Testis (tissue), 3 donors: Measurements from ENCODE around the gene ANKRD33B. TPM values are rescaled to one million over a fixed set of nuclear protein-coding genes. Genes with fewer than 3 reads are reported as not detected.

Source experiments
- DNase-seq: peaks from one replicate; pipeline ENCODE4 v3.0.0-alpha.2; 2019
- H3K27ac ChIP-seq, 2 donors: fragments of 200-600 bp; sonication (generic); one replicate each; pipeline ENCODE4 v1.5.1; 2019
- H3K27me3 ChIP-seq: fragments of 200-600 bp; sonication (generic); one replicate; pipeline ENCODE4 v1.5.1; 2019
- H3K36me3 ChIP-seq: fragments of 200-600 bp; sonication (generic); one replicate; pipeline ENCODE4 v1.5.1; 2017; ENCODE audit warnings: low read depth; ENCODE audit errors: missing control alignments
- H3K4me1 ChIP-seq: fragments of 200-600 bp; sonication (generic); one replicate; pipeline ENCODE4 v1.5.1; 2019
- H3K4me3 ChIP-seq, 2 donors: fragments of 200-600 bp; sonication (generic); one replicate each; pipeline ENCODE4 v1.5.1; 2017 to 2019
- H3K9me3 ChIP-seq: fragments of 200-600 bp; sonication (generic); one replicate; pipeline ENCODE4 v1.5.1; 2017
- POLR2A ChIP-seq: fragments of 450-650 bp; IDR thresholded peaks from one replicate; pipeline ENCODE4 v1.6.1; 2017; ENCODE audit warnings: antibody characterized with exemption, mild to moderate bottlenecking, moderate library complexity
- WGBS, 2 donors: methylation state at CpG; one replicate each; pipeline ENCODE4 v1.1.5; 2018; 5-methylcytosine and 5-hydroxymethylcytosine counted together
- intact Hi-C: fragments of 100-400 bp; cut with DNase I; formaldehyde crosslinking; loops from one replicate; pipeline ENCODE4 v1.15.1; 2023; ENCODE audit warnings: low total_unique reads
- polyA plus RNA-seq: library from polyadenylated mRNA; stranded (reverse); fragments of 350-450 nt; fragmentation: Illumina TruSeq; extraction: RNeasy Lipid Tissue Mini Kit (QIAGEN cat#74804); gene quantifications from one replicate; pipeline ENCODE4 v1.2.3, GENCODE V29; 2014; ENCODE audit warnings: low read depth, low replicate concordance; ENCODE audit not compliant: insufficient read depth
- total RNA-seq, 2 donors: library from RNA; depleted of rRNA; stranded (reverse); fragments of >200 nt; gene quantifications; one replicate each; pipeline ENCODE4 v1.2.3, GENCODE V29; 2016
- TF ChIP-seq, protein P1 (sequence below), 3 experiments: fragments of 450-650 bp in 2 of 3; fragments of 200-600 bp in 1 of 3; sonication (generic) in 1 of 3; IDR thresholded peaks; one replicate each; pipeline ENCODE4 v1.5.1; 2016 to 2019; ENCODE audit warnings: antibody characterized with exemption in 3 of 3, mild to moderate bottlenecking in 2 of 3, moderate library complexity in 1 of 3

ANKRD33B gene
- total and polyA plus RNA-seq, 3 donors from 2014 or later = 3.7 to 5.8 (median 5.6) TPM

DNA sequence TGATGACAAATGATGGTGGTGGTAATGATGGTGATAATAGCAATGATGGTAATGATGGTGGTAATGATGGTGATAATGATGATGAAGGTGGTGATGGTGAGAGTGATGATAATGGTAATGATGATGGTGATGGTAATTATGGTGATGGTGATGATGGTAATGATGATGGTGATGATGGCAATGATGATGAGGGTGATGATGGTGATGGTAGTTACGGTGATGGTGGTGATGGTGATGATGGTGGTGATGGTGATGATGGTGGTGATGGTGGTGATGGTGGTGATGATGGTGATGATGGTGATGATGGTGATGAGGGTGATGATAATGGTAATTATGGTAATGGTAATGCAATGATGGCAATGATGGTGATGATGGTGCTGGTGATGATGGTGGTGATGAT lies 106.1 kb downstream of the ANKRD33B start:
- Histone ChIP-seq H3K27ac (no peak overlapping the region), H3K9me3 (no peaks in the 10 kb centered on the region), H3K4me1 (no peaks in the 10 kb centered on the region), H3K36me3 (no peaks in the 10 kb centered on the region), H3K27me3 (no peaks in the 10 kb centered on the region), H3K4me3 (no peak overlapping the region)
- intact Hi-C loops = no loop called here
- no peak for DNase-seq
- no peak for TF ChIP-seq POLR2A
- TF ChIP-seq, protein P1, sequence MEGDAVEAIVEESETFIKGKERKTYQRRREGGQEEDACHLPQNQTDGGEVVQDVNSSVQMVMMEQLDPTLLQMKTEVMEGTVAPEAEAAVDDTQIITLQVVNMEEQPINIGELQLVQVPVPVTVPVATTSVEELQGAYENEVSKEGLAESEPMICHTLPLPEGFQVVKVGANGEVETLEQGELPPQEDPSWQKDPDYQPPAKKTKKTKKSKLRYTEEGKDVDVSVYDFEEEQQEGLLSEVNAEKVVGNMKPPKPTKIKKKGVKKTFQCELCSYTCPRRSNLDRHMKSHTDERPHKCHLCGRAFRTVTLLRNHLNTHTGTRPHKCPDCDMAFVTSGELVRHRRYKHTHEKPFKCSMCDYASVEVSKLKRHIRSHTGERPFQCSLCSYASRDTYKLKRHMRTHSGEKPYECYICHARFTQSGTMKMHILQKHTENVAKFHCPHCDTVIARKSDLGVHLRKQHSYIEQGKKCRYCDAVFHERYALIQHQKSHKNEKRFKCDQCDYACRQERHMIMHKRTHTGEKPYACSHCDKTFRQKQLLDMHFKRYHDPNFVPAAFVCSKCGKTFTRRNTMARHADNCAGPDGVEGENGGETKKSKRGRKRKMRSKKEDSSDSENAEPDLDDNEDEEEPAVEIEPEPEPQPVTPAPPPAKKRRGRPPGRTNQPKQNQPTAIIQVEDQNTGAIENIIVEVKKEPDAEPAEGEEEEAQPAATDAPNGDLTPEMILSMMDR (IDR thresholded peaks at IDR 0.05) = no peak
- 30 to 100% methylated on average over 1 of the region's 1 CpG for WGBS, 2 donors

DNA sequence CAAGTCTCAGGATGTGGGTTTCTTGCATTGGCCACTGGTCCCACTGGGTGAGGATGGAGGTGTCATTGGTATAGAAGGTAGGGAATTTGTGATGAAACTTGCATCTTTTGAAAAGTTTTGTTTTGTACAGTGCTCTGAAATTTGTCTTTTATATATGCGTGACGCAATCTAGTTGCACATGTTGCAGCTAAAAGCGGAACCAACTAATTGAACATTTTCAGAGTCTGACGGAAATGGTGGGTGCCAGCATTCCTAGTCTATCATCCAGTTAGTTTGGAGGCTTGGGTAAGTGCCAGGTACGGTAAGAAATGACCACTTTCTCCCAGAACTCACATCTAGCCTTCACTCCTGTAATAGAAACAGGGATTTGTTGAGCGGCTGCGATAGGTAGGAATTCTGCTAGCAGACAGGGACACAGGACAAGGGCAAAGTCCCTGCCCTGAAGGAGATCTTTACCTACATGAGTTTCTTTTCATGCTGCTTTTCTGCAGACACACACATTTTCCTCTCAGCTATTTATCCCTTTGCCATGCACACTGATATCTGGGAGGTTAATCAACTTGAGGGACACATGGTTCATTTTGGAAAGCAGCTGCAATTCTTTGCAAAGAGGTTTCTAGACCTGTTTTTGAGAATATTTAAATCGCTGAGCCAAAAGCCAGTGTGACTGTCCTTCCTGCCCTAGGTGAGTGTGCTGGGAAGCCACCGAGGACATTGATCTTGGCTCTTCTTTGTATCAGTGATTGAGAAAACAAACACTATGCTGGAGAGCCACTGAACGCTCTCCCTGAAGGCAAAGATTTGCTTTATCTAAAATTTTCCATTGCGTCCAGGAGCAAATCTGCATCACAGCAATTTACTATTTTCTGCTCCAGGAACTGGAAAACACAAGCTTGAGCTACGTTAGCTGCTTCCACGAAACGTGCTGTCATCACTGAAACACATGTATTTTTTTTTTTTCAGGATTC lies 107.5 kb downstream of the ANKRD33B start:
- DNase-seq = no peak
- no peaks in the 10 kb centered on the region for H3K36me3 ChIP-seq
- no peak overlapping the region for H3K4me3 ChIP-seq
- intact Hi-C loops = no loop called here
- H3K27ac ChIP-seq = no peak overlapping the region
- no peaks in the 10 kb centered on the region for H3K9me3 ChIP-seq
- TF ChIP-seq, protein P1 (IDR thresholded peaks at IDR 0.05) = no peak
- TF ChIP-seq POLR2A = no peak
- 69 to 76% methylated on average over 14 of the region's 14 CpGs for WGBS, 2 donors
- H3K4me1 ChIP-seq = no peaks in the 10 kb centered on the region
- no peaks in the 10 kb centered on the region for H3K27me3 ChIP-seq

DNA sequence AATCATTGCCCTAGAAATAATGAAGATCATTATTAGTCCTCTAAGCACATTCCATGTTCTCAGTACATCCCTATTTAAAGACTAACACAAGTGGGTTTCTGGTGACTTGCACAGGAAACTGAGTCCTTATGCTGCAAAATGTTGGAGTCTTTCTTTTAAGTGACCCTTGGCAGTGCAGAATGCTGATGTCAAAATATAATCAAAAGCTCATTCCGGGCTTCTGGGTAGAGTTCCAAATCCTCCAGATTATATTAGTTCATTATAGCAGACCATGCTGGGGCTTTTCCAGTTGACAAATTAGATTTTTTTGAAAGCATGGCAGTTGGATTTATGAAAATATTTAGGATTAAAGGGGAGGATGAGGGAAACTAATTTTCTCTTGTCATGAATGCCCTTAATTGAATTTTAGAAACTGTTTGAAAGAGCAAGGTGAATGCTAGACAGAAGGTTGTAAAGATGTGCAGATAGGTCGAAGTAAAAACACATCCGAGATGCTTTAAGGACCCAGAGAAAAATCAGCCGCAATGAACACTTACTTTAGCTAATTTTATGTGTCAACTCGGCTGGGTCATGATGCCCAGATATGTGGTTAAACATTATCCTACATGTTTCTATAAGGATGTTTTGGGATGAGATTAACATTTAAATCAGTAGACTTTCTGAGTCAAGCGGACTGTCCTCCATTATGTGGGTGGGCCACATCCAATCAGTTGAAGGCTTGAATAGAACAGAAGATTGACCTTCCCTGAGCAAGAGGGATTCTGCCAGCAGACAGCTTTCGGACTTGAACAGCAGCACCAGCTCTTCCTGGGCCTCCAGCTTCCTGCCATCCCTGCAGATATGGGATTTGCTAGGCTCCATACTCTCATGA lies 108.5 kb downstream of the ANKRD33B start:
- Histone ChIP-seq H3K27ac (no peak overlapping the region), H3K27me3 (no peaks in the 10 kb centered on the region), H3K9me3 (no peaks in the 10 kb centered on the region), H3K4me3 (no peak overlapping the region), H3K4me1 (no peaks in the 10 kb centered on the region), H3K36me3 (no peaks in the 10 kb centered on the region)
- DNase-seq = no peak
- WGBS, 2 donors = 84 to 85% methylated on average over 7 of the region's 7 CpGs
- intact Hi-C loops = no loop called here
- TF ChIP-seq, protein P1 (IDR thresholded peaks at IDR 0.05) = no peak
- TF ChIP-seq POLR2A = no peak

DNA sequence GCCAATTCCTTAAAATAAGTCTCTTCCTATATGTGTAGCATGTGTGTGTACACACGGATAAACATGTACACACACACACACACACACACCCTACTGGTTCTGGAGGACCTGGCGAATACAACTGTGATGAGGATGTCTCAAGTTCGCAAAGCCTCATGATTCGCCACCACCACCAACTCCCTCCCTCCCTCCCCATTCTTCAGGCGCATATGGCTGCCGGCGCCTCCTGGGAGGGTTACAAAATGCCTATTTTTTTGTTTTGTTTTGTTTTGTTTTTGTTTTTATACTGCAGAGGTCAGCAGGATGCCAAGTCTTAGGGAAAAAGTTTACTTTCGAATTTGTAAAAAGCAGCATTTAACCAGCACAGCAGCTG lies 109.1 kb downstream of the ANKRD33B start:
- intact Hi-C loops = no loop called here
- H3K27ac ChIP-seq = no peak overlapping the region
- no peak overlapping the region for H3K4me3 ChIP-seq
- H3K4me1 ChIP-seq = no peaks in the 10 kb centered on the region
- no peaks in the 10 kb centered on the region for H3K9me3 ChIP-seq
- no peaks in the 10 kb centered on the region for H3K36me3 ChIP-seq
- TF ChIP-seq POLR2A = no peak
- TF ChIP-seq, protein P1 (IDR thresholded peaks at IDR 0.05) = no peak
- 68% methylated on average over 8 of the region's 8 CpGs for WGBS, 2 donors
- no peak for DNase-seq
- H3K27me3 ChIP-seq = no peaks in the 10 kb centered on the region
